CD4-positive, alpha-beta T cell treated with Interleukin-2 at 100 ng/mL for 4 hours (primary cell): ENCODE data around the gene C3AR1.
"Not testable (repeated sequence)": the region's sequence is repeated elsewhere in the genome, so short reads cannot be mapped to it uniquely, and the experiment has no call there.

Experiments used
- DNase-seq: peaks from one replicate; pipeline ENCODE4 v3.0.0-alpha.2; 2020; ENCODE audit warnings: low spot score

The C3AR1 gene

GRCh38 chr12:8057839-8058238 is 8.3 kb downstream of the C3AR1 start:
- no peak for DNase-seq

GRCh38 chr12:8057306-8057705 is 8.9 kb downstream of the C3AR1 start:
- no peak for DNase-seq

- no peak for DNase-seq
Observed at GRCh38 chr12:8054816-8055215, 11.3 kb downstream of the C3AR1 start.

- DNase-seq, result no peak
Observed at GRCh38 chr12:8052679-8053078, 13.5 kb downstream of the C3AR1 start.

GRCh38 chr12:8050600-8051250 is 15.4 kb downstream of the C3AR1 start:
- DNase-seq, result no peak

- no peak for DNase-seq
Observed at GRCh38 chr12:8048906-8049305, 17.3 kb downstream of the C3AR1 start.

- no peak for DNase-seq
Observed at GRCh38 chr12:8047842-8048241, 18.3 kb downstream of the C3AR1 start.

GRCh38 chr12:8045952-8046944 is 19.9 kb downstream of the C3AR1 start:
- DNase-seq, result peak; percentile 85

- DNase-seq, result no peak
Observed at GRCh38 chr12:8040791-8041190, 25.4 kb downstream of the C3AR1 start.

GRCh38 chr12:8038659-8039114 is 27.5 kb downstream of the C3AR1 start:
- no peak for DNase-seq

GRCh38 chr12:8037947-8038346 is 28.2 kb downstream of the C3AR1 start:
- no peak for DNase-seq

- DNase-seq, result no peak
Observed at GRCh38 chr12:8037046-8037663, 29.0 kb downstream of the C3AR1 start.

GRCh38 chr12:8036346-8036745 is 29.8 kb downstream of the C3AR1 start:
- no peak for DNase-seq

GRCh38 chr12:8035440-8036010 is 30.6 kb downstream of the C3AR1 start:
- no peak for DNase-seq

GRCh38 chr12:8034802-8035201 is 31.4 kb downstream of the C3AR1 start:
- DNase-seq, result no peak

- peak; percentile 31 for DNase-seq
Observed at GRCh38 chr12:8033153-8034044, 32.8 kb downstream of the C3AR1 start.

GRCh38 chr12:8032242-8033152 is 33.7 kb downstream of the C3AR1 start, which contains the start of gene FOXJ2:
Gene FOXJ2, plus strand, starts transcription at chr12:8032716. Its CDS starts 7,117 bp downstream, at chr12:8039833.
- peak; percentile 80 for DNase-seq

GRCh38 chr12:8031872-8032241 is 34.3 kb downstream of the C3AR1 start:
- DNase-seq, result no peak

- not testable (repeated sequence) for DNase-seq
Observed at GRCh38 chr12:8031017-8031416, 35.1 kb downstream of the C3AR1 start.

- DNase-seq, result no peak
Observed at GRCh38 chr12:8030189-8030588, 36.0 kb downstream of the C3AR1 start.
